ENCODE measurements around the gene ST3GAL2.

Gene ST3GAL2

GRCh38 chr16:70395345-70395901, 43.5 kb downstream of the ST3GAL2 start:
- H3K4me3 ChIP-seq (ENCODE audit: low read length), result no peak overlapping the region
- peak; percentile 62 for TF ChIP-seq CTCF (conservative IDR thresholded peaks at IDR 0.05; ENCODE audit: low read length)
- peak; percentile 26 for DNase-seq (ENCODE audit: low read depth)

- DNase-seq (ENCODE audit: low read depth), result no peak
- no peak overlapping the region for H3K4me3 ChIP-seq (ENCODE audit: low read length)
- no peak for TF ChIP-seq CTCF (conservative IDR thresholded peaks at IDR 0.05; ENCODE audit: low read length)
These were observed 44.0 kb downstream of the ST3GAL2 start for GRCh38 chr16:70394853-70395252.

GRCh38 chr16:70393662-70394061, 45.2 kb downstream of the ST3GAL2 start:
- H3K4me3 ChIP-seq (ENCODE audit: low read length), result no peak overlapping the region
- TF ChIP-seq CTCF (conservative IDR thresholded peaks at IDR 0.05; ENCODE audit: low read length), result no peak
- DNase-seq (ENCODE audit: low read depth), result no peak

- no peak overlapping the region for H3K4me3 ChIP-seq (ENCODE audit: low read length)
- no peak for DNase-seq (ENCODE audit: low read depth)
- TF ChIP-seq CTCF (conservative IDR thresholded peaks at IDR 0.05; ENCODE audit: low read length), result no peak
These were observed 46.3 kb downstream of the ST3GAL2 start for GRCh38 chr16:70392606-70393005.

GRCh38 chr16:70391881-70392481, 46.9 kb downstream of the ST3GAL2 start:
- peak; percentile 85 for DNase-seq (ENCODE audit: low read depth)
- H3K4me3 ChIP-seq (ENCODE audit: low read length), result no peak overlapping the region
- no peak for TF ChIP-seq CTCF (conservative IDR thresholded peaks at IDR 0.05; ENCODE audit: low read length)

GRCh38 chr16:70391446-70391845, 47.5 kb downstream of the ST3GAL2 start:
- no peak for TF ChIP-seq CTCF (conservative IDR thresholded peaks at IDR 0.05; ENCODE audit: low read length)
- H3K4me3 ChIP-seq (ENCODE audit: low read length), result no peak overlapping the region
- no peak for DNase-seq (ENCODE audit: low read depth)

GRCh38 chr16:70390774-70391173, 48.1 kb downstream of the ST3GAL2 start:
- no peak for DNase-seq (ENCODE audit: low read depth)
- no peak for TF ChIP-seq CTCF (conservative IDR thresholded peaks at IDR 0.05; ENCODE audit: low read length)
- H3K4me3 ChIP-seq (ENCODE audit: low read length), result no peak overlapping the region

Data from AG10803 (cell line).